Mesenchymal stem cell (in vitro differentiated cells and primary cell): ENCODE results near the gene GADD45A.

Experiments
- DNase-seq: peaks from one replicate; pipeline ENCODE4 v3.0.0-alpha.2; 2013
- H2AFZ ChIP-seq: one replicate; pipeline ENCODE4 v1.6.1; 2013; ENCODE audit warnings: low read depth, mild to moderate bottlenecking, control low read depth, inconsistent platforms, low read length, moderate library complexity
- H2AK5ac ChIP-seq: 2 replicates; pipeline ENCODE4 v1.6.1; 2013; ENCODE audit warnings: low read length, moderate library complexity, mild to moderate bottlenecking, inconsistent platforms; ENCODE audit not compliant: severe bottlenecking
- H2BK120ac ChIP-seq: one replicate; pipeline ENCODE4 v1.6.1; 2013; ENCODE audit warnings: low read depth, mild to moderate bottlenecking, inconsistent platforms, low read length, moderate library complexity
- H2BK12ac ChIP-seq, 2 experiments: one replicate each; pipeline ENCODE4 v1.6.1; 2013; ENCODE audit warnings: inconsistent platforms in 2 of 2, low read length in 2 of 2, mild to moderate bottlenecking in 2 of 2, moderate library complexity in 2 of 2, control low read depth in 1 of 2
- H2BK15ac ChIP-seq: one replicate; pipeline ENCODE4 v1.6.1; 2013; ENCODE audit warnings: mild to moderate bottlenecking, low read depth, inconsistent platforms; ENCODE audit not compliant: poor library complexity, severe bottlenecking
- H2BK5ac ChIP-seq: 2 replicates; pipeline ENCODE4 v1.6.1; 2013; ENCODE audit warnings: low read depth, mild to moderate bottlenecking, low read length, control low read depth, inconsistent platforms; ENCODE audit not compliant: poor library complexity, severe bottlenecking
- H3K14ac ChIP-seq, 2 experiments: one replicate each; pipeline ENCODE4 v1.6.1; 2013; ENCODE audit warnings: inconsistent platforms in 2 of 2, low read length in 2 of 2, control low read depth in 1 of 2, mild to moderate bottlenecking in 1 of 2, moderate library complexity in 1 of 2
- H3K18ac ChIP-seq, 2 experiments: one replicate each; pipeline ENCODE4 v1.6.1; 2013; ENCODE audit warnings: inconsistent platforms in 2 of 2, low read length in 2 of 2, control low read depth in 1 of 2, low read depth in 1 of 2, mild to moderate bottlenecking in 1 of 2
- H3K23ac ChIP-seq, 2 experiments: one replicate each; pipeline ENCODE4 v1.6.1; 2013; ENCODE audit warnings: inconsistent platforms in 2 of 2, low read length in 2 of 2, mild to moderate bottlenecking in 2 of 2, moderate library complexity in 2 of 2, control low read depth in 1 of 2
- H3K27ac ChIP-seq: 2 replicates; pipeline ENCODE4 v1.5.1; 2013; ENCODE audit warnings: mild to moderate bottlenecking, moderate library complexity, low read length, control low read depth, inconsistent platforms; ENCODE audit not compliant: poor library complexity, severe bottlenecking
- H3K27me3 ChIP-seq, 2 experiments: 2 replicates each; pipeline versions ENCODE4 v1.6.1 to v1.7.0; 2013; ENCODE audit warnings: low read length in 2 of 2, mild to moderate bottlenecking in 2 of 2, moderate library complexity in 2 of 2, control low read depth in 1 of 2, inconsistent platforms in 1 of 2; ENCODE audit not compliant: control insufficient read depth in 1 of 2, insufficient read depth in 1 of 2
- H3K36me3 ChIP-seq, 2 experiments: 2 replicates each; pipeline versions ENCODE4 v1.6.1 to v1.7.0; 2013; ENCODE audit warnings: low read length in 2 of 2, control low read depth in 1 of 2, inconsistent platforms in 1 of 2, low read depth in 1 of 2, mild to moderate bottlenecking in 1 of 2; ENCODE audit not compliant: insufficient read depth in 2 of 2, control insufficient read depth in 1 of 2
- H3K4ac ChIP-seq, 2 experiments: one replicate each; pipeline ENCODE4 v1.6.1; 2013; ENCODE audit warnings: inconsistent platforms in 2 of 2, low read length in 2 of 2, mild to moderate bottlenecking in 2 of 2, moderate library complexity in 2 of 2, control low read depth in 1 of 2, low read depth in 1 of 2
- H3K4me1 ChIP-seq: 2 replicates; pipeline ENCODE4 v1.6.1; 2013; ENCODE audit warnings: low read depth, low read length, control low read depth; ENCODE audit not compliant: control insufficient read depth, insufficient read depth
- H3K4me2 ChIP-seq: 2 replicates; pipeline ENCODE4 v1.6.1; 2013; ENCODE audit warnings: low read length, mild to moderate bottlenecking, inconsistent platforms; ENCODE audit not compliant: poor library complexity, severe bottlenecking
- H3K4me3 ChIP-seq, 2 experiments: 2 replicates each; pipeline versions ENCODE4 v1.5.1 to v1.7.0; 2013; ENCODE audit warnings: low read length in 2 of 2, mild to moderate bottlenecking in 2 of 2, control low read depth in 1 of 2, low read depth in 1 of 2; ENCODE audit not compliant: insufficient read depth in 1 of 2
- H3K79me1 ChIP-seq: replicated peaks from 2 replicates; pipeline ENCODE4 v1.6.1; 2013; ENCODE audit warnings: mild to moderate bottlenecking, control low read depth, low read length, inconsistent platforms; ENCODE audit not compliant: poor library complexity, severe bottlenecking
- H3K9ac ChIP-seq: 2 replicates; pipeline ENCODE4 v1.7.0; 2013; ENCODE audit warnings: mild to moderate bottlenecking, low read length, moderate library complexity
- H3K9me3 ChIP-seq: 2 replicates; pipeline ENCODE4 v1.7.0; 2013; ENCODE audit warnings: mild to moderate bottlenecking, low read length; ENCODE audit not compliant: control insufficient read depth
- H4K8ac ChIP-seq: one replicate; pipeline ENCODE4 v1.6.1; 2013; ENCODE audit warnings: inconsistent platforms, mild to moderate bottlenecking, low read length, moderate library complexity
- H4K91ac ChIP-seq: one replicate; pipeline ENCODE4 v1.6.1; 2013; ENCODE audit warnings: mild to moderate bottlenecking, low read length, inconsistent platforms
- WGBS: methylation state at CpG from one replicate; pipeline ENCODE4 v1.1.7; 2013; ENCODE audit warnings: mixed read lengths; 5-methylcytosine and 5-hydroxymethylcytosine counted together

GADD45A gene

GRCh38 chr1:67644566-67644965, 40.4 kb upstream of the GADD45A start:
- H2AFZ ChIP-seq: no peak overlapping the region
- 88% methylated on average over 3 of the region's 3 CpGs for WGBS
- DNase-seq: no peak

GRCh38 chr1:67645495-67646144, 39.4 kb upstream of the GADD45A start:
- no peaks in the 10 kb centered on the region for H3K79me1 ChIP-seq
- no peak overlapping the region for H2BK5ac ChIP-seq
- no peak overlapping the region for H3K14ac ChIP-seq
- H3K4me3 ChIP-seq: no peak overlapping the region
- H3K4me1 ChIP-seq: peaks cover 10% of the 10 kb centered on the region
- H3K27ac ChIP-seq: peak overlapping the region; percentile 39
- H3K4ac ChIP-seq: no peak overlapping the region
- no peak overlapping the region for H2AFZ ChIP-seq
- no peaks in the 10 kb centered on the region for H3K27me3 ChIP-seq
- H3K9ac ChIP-seq: no peak overlapping the region
- no peak overlapping the region for H4K8ac ChIP-seq
- peaks cover 0 to 3% of the 10 kb centered on the region in 2 experiments for H3K36me3 ChIP-seq
- H3K4me2 ChIP-seq: no peak overlapping the region
- H2BK15ac ChIP-seq: no peak overlapping the region
- no peak overlapping the region for H4K91ac ChIP-seq
- no peak overlapping the region for H3K18ac ChIP-seq
- H3K9me3 ChIP-seq: no peaks in the 10 kb centered on the region
- WGBS: 47% methylated on average over 2 of the region's 3 CpGs
- no peak overlapping the region for H2BK120ac ChIP-seq
- DNase-seq: peak; percentile 69
- H3K23ac ChIP-seq: no peak overlapping the region
- no peak overlapping the region for H2BK12ac ChIP-seq
- no peak overlapping the region for H2AK5ac ChIP-seq

More at GRCh38 chr1:67644566-67644965, 40.4 kb upstream of the GADD45A start:
- Histone ChIP-seq H3K9me3 (no peaks in the 10 kb centered on the region), H3K9ac (no peak overlapping the region), H3K4me2 (no peak overlapping the region), H3K4ac (no peak overlapping the region), H3K4me1 (peaks cover 10% of the 10 kb centered on the region), H3K36me3 (no peaks in the 10 kb centered on the region), H2AK5ac (no peak overlapping the region), H3K23ac (no peak overlapping the region), H3K79me1 (no peaks in the 10 kb centered on the region), H3K27ac (no peak overlapping the region), H3K27me3 (no peaks in the 10 kb centered on the region), H3K18ac (no peak overlapping the region), H3K4me3 (no peak overlapping the region), H2BK5ac (no peak overlapping the region), H2BK120ac (no peak overlapping the region), H4K8ac (no peak overlapping the region), H2BK12ac (no peak overlapping the region), H2BK15ac (no peak overlapping the region), H4K91ac (no peak overlapping the region), H3K14ac (no peak overlapping the region)

- Histone ChIP-seq H3K4ac (no peak overlapping the region), H2BK12ac (no peak overlapping the region), H3K27ac (peak overlapping the region; percentile 39), H3K4me2 (no peak overlapping the region), H2BK15ac (no peak overlapping the region), H2AK5ac (no peak overlapping the region), H3K36me3 (peaks cover 0 to 3% of the 10 kb centered on the region in 2 experiments), H2BK5ac (no peak overlapping the region), H4K91ac (no peak overlapping the region), H2AFZ (no peak overlapping the region), H3K4me1 (peaks cover 10% of the 10 kb centered on the region), H3K9ac (peak overlapping the region; percentile 25), H4K8ac (no peak overlapping the region), H3K23ac (no peak overlapping the region), H3K27me3 (no peaks in the 10 kb centered on the region), H3K18ac (peak overlapping the region in 1 of 2 experiments; percentile 6), H3K4me3 (peak overlapping the region in 1 of 2 experiments; percentile 0), H2BK120ac (no peak overlapping the region), H3K14ac (no peak overlapping the region), H3K9me3 (no peaks in the 10 kb centered on the region), H3K79me1 (no peaks in the 10 kb centered on the region)
- DNase-seq: peak; percentile 45
- WGBS: 63% methylated on average over 3 of the region's 3 CpGs
These were observed 38.6 kb upstream of the GADD45A start for GRCh38 chr1:67646145-67647035.
